ENCODE measurements around the gene HRH1.

The HRH1 gene

DNA sequence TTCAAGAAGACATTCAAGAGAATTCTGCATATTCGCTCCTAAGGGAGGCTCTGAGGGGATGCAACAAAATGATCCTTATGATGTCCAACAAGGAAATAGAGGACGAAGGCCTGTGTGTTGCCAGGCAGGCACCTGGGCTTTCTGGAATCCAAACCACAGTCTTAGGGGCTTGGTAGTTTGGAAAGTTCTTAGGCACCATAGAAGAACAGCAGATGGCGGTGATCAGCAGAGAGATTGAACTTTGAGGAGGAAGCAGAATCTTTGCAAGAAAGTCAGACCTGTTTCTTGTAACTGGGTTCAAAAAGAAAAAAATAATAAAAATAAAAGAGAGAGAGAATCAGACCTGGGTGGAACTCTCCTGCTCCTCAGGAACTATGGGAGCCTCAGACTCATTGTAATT, 106.2 kb downstream of the HRH1 start:
- no peaks in the 10 kb centered on the region for H3F3A ChIP-seq (ENCODE audit: insufficient read depth, low read length)
- H3K9me2 ChIP-seq (replicated peaks; ENCODE audit: insufficient read depth, low read length), result no peaks in the 10 kb centered on the region
- H3K4me1 ChIP-seq (ENCODE audit: low read length), result no peaks in the 10 kb centered on the region
- TF ChIP-seq, protein P1, sequence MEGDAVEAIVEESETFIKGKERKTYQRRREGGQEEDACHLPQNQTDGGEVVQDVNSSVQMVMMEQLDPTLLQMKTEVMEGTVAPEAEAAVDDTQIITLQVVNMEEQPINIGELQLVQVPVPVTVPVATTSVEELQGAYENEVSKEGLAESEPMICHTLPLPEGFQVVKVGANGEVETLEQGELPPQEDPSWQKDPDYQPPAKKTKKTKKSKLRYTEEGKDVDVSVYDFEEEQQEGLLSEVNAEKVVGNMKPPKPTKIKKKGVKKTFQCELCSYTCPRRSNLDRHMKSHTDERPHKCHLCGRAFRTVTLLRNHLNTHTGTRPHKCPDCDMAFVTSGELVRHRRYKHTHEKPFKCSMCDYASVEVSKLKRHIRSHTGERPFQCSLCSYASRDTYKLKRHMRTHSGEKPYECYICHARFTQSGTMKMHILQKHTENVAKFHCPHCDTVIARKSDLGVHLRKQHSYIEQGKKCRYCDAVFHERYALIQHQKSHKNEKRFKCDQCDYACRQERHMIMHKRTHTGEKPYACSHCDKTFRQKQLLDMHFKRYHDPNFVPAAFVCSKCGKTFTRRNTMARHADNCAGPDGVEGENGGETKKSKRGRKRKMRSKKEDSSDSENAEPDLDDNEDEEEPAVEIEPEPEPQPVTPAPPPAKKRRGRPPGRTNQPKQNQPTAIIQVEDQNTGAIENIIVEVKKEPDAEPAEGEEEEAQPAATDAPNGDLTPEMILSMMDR (IDR thresholded peaks at IDR 0.05; ENCODE audit: low read length), result no peak
- no peak for TF ChIP-seq EZH2 (optimal IDR thresholded peaks at IDR 0.05; ENCODE audit: low read depth, low read length)
- TF ChIP-seq EZH2phosphoT487 (IDR thresholded peaks at IDR 0.05; ENCODE audit: low read length), result no peak
- no peak overlapping the region for H3K27ac ChIP-seq (ENCODE audit: low read length)
- H3K4me3 ChIP-seq (ENCODE audit: low read length), result no peak overlapping the region
- H3K4me2 ChIP-seq (ENCODE audit: low read depth, low read length), result no peak overlapping the region
- H3K27me3 ChIP-seq (replicated peaks; ENCODE audit: insufficient read depth, low read length), result peaks cover 4% of the 10 kb centered on the region; the same call in 1 of the 2 replicates
- no peak overlapping the region for H2AFZ ChIP-seq (ENCODE audit: low read length)
- no peak overlapping the region for H3K9ac ChIP-seq (ENCODE audit: low read length)
- no peaks in the 10 kb centered on the region for H4K20me1 ChIP-seq (ENCODE audit: insufficient read depth, low read length)
- no peak for DNase-seq
- H3K9me3 ChIP-seq (replicated peaks; ENCODE audit: insufficient read depth, low read length), result no peaks in the 10 kb centered on the region
- H3K79me2 ChIP-seq (ENCODE audit: low read length), result no peaks in the 10 kb centered on the region
- H3K36me3 ChIP-seq (replicated peaks; ENCODE audit: insufficient read depth, low read length), result no peaks in the 10 kb centered on the region

- Histone ChIP-seq H3K27ac (ENCODE audit: low read length) (no peak overlapping the region), H3K36me3 (replicated peaks; ENCODE audit: insufficient read depth, low read length) (no peaks in the 10 kb centered on the region), H3K79me2 (ENCODE audit: low read length) (peaks cover 18% of the 10 kb centered on the region), H3K27me3 (replicated peaks; ENCODE audit: insufficient read depth, low read length) (peaks cover 6% of the 10 kb centered on the region; the same call in 1 of the 2 replicates), H4K20me1 (ENCODE audit: insufficient read depth, low read length) (no peaks in the 10 kb centered on the region), H3K4me1 (ENCODE audit: low read length) (peaks cover 10% of the 10 kb centered on the region), H2AFZ (ENCODE audit: low read length) (no peak overlapping the region), H3K9ac (ENCODE audit: low read length) (no peak overlapping the region), H3K9me3 (replicated peaks; ENCODE audit: insufficient read depth, low read length) (no peaks in the 10 kb centered on the region), H3K9me2 (replicated peaks; ENCODE audit: insufficient read depth, low read length) (no peaks in the 10 kb centered on the region), H3K4me3 (ENCODE audit: low read length) (no peak overlapping the region), H3K4me2 (ENCODE audit: low read depth, low read length) (no peak overlapping the region), H3F3A (ENCODE audit: insufficient read depth, low read length) (no peaks in the 10 kb centered on the region)
- no peak for DNase-seq
- TF ChIP-seq, protein P1 (IDR thresholded peaks at IDR 0.05; ENCODE audit: low read length), result no peak
- no peak for TF ChIP-seq EZH2phosphoT487 (IDR thresholded peaks at IDR 0.05; ENCODE audit: low read length)
- no peak for TF ChIP-seq EZH2 (optimal IDR thresholded peaks at IDR 0.05; ENCODE audit: low read depth, low read length)
These were observed 114.7 kb downstream of the HRH1 start for GRCh38 chr3:11269007-11269406.

DNA sequence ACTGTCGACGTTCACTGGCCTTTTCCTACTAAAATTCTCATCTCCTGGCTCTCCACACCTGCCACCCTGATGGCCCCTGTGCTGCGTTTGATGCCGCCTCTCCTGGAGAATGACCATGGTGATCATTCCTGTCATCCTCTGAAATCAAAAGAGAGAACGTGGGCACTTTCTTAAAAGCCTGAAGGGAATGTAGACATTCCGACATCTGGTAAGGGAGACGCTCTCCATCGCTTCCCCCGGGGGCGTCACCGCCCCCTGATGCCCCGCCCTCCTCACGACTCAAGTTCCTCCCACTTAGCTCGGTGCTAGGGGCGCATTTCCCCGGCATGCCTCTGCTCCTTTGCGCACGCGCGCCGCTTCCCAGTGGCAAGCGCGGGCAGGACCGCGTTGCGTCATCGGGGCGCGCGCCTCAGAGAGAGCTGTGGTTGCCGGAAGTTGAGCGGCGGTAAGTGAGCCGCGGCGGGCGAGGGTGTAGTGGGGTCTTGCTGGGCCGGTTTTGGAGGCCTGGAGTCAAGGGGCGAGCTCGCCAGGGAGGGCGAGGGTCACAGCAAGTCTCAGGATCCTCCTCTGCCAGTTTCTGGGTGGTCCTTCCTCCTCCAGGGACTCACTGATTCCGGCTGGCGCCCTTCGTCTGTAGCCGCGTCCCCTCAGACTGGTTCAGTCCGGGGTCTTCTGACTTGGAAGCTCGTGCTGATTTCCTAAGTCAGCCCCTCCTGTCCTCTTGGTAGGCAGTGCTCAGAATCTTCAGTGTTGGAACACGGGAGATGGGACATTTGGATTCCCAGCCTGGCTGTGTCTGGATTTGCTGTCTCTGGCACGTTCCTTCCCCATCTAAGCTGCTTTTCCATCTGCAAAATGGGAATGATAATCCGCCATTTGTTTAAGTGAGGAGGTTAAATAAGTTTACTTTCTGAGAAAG, 118.0 kb downstream of the HRH1 start, which contains the start of gene ATG7:
TSS of gene ATG7 (plus strand) at position 412 of the 919 bp plus-strand sequence. CDS start 26,299 bp downstream, outside the sequence.
- Histone ChIP-seq H3K9me3 (replicated peaks; ENCODE audit: insufficient read depth, low read length) (no peaks in the 10 kb centered on the region), H4K20me1 (ENCODE audit: insufficient read depth, low read length) (no peaks in the 10 kb centered on the region)
- TF ChIP-seq EZH2phosphoT487 (IDR thresholded peaks at IDR 0.05; ENCODE audit: low read length), result no peak
- no peak for TF ChIP-seq EZH2 (optimal IDR thresholded peaks at IDR 0.05; ENCODE audit: low read depth, low read length)
- TF ChIP-seq, protein P1 (IDR thresholded peaks at IDR 0.05; ENCODE audit: low read length), result no peak

More for the DNA sequence above, 118.0 kb downstream of the HRH1 start, which contains the start of gene ATG7:
- Histone ChIP-seq H3K36me3 (replicated peaks; ENCODE audit: insufficient read depth, low read length) (no peaks in the 10 kb centered on the region), H3F3A (ENCODE audit: insufficient read depth, low read length) (no peaks in the 10 kb centered on the region), H3K9ac (ENCODE audit: low read length) (peak within 1 kb of the TSS; percentile 87), H3K4me3 (ENCODE audit: low read length) (peak within 1 kb of the TSS; percentile 84), H2AFZ (ENCODE audit: low read length) (peak within 1 kb of the TSS; percentile 97), H3K27ac (ENCODE audit: low read length) (peak within 1 kb of the TSS; percentile 27; the same call in 1 of the 2 replicates), H3K4me2 (ENCODE audit: low read depth, low read length) (peak within 1 kb of the TSS; percentile 71), H3K9me2 (replicated peaks; ENCODE audit: insufficient read depth, low read length) (no peaks in the 10 kb centered on the region), H3K27me3 (replicated peaks; ENCODE audit: insufficient read depth, low read length) (peaks cover 6% of the 10 kb centered on the region; the same call in 1 of the 2 replicates), H3K4me1 (ENCODE audit: low read length) (peaks cover 10% of the 10 kb centered on the region), H3K79me2 (ENCODE audit: low read length) (peaks cover 47% of the 10 kb centered on the region)
- DNase-seq, result peak; percentile 98

Measured in MM.1S (cell line).